ENCODE measurements around the gene SLC38A8.

SLC38A8 gene

GRCh38 chr16:84082110-84082509, 39.5 kb upstream of the SLC38A8 start:
- Histone ChIP-seq H3K9ac (ENCODE audit: low read depth, low read length) (no peak overlapping the region), H3K27me3 (ENCODE audit: insufficient read depth, low read length) (no peaks in the 10 kb centered on the region), H3K36me3 (ENCODE audit: insufficient read depth, low read depth, low read length) (peaks cover 76% of the 10 kb centered on the region), H3K27ac (ENCODE audit: low read length) (no peak overlapping the region), H3K9me3 (ENCODE audit: insufficient read depth, low read depth, low read length) (no peaks in the 10 kb centered on the region), H3K4me3 (ENCODE audit: low read length) (no peak overlapping the region), H3K4me1 (ENCODE audit: insufficient read depth, low read length) (no peaks in the 10 kb centered on the region)

GRCh38 chr16:84081446-84081989, 38.9 kb upstream of the SLC38A8 start:
- no peaks in the 10 kb centered on the region for H3K9me3 ChIP-seq (ENCODE audit: insufficient read depth, low read depth, low read length)
- peaks cover 76% of the 10 kb centered on the region for H3K36me3 ChIP-seq (ENCODE audit: insufficient read depth, low read depth, low read length)

DNA sequence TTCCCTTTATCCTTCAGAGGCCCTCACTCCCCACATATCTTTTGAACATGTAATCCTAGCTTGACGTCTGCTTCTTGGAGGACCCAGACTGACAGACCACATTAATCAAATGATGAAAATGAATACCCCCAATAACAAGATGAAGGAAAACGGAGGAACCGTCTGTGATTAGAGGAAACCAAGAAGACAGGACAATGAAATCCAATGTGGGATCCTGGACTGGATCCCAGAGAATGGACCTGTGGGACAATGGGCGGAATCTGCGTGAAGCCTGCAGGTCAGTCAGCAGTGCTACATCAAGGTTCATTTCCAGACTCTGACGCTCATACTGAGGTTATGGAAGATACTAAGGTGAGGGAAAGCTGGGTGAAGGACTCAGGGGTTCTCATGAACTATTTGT, 38.2 kb upstream of the SLC38A8 start:
- Histone ChIP-seq H3K4me1 (ENCODE audit: insufficient read depth, low read length) (no peaks in the 10 kb centered on the region), H3K36me3 (ENCODE audit: insufficient read depth, low read depth, low read length) (peaks cover 72% of the 10 kb centered on the region), H3K9ac (ENCODE audit: low read depth, low read length) (no peak overlapping the region), H3K27me3 (ENCODE audit: insufficient read depth, low read length) (no peaks in the 10 kb centered on the region), H3K9me3 (ENCODE audit: insufficient read depth, low read depth, low read length) (no peaks in the 10 kb centered on the region), H3K4me3 (ENCODE audit: low read length) (no peak overlapping the region), H3K27ac (ENCODE audit: low read length) (no peak overlapping the region)

More at GRCh38 chr16:84081446-84081989, 38.9 kb upstream of the SLC38A8 start:
- Histone ChIP-seq H3K9ac (ENCODE audit: low read depth, low read length) (no peak overlapping the region), H3K4me1 (ENCODE audit: insufficient read depth, low read length) (no peaks in the 10 kb centered on the region), H3K27ac (ENCODE audit: low read length) (no peak overlapping the region), H3K27me3 (ENCODE audit: insufficient read depth, low read length) (no peaks in the 10 kb centered on the region), H3K4me3 (ENCODE audit: low read length) (no peak overlapping the region)

DNA sequence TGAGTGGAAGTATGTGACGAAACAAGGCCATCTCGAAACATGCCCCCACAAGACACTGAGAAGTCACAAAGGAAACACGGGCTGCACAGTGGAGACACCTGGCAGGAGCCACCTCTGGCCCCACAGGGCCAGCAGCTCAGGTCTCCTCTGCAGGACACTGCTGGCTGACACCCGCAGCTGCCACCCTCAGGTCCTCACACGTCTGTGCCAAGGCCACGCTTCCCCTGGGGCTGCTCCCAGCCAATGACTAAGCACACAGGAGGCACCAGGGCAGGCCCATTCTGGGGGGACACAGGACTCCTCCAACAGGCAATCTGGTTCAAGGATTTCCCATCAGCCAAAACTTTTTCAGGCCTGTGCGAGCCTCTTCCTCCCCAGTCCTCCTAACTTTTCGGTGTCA, 37.8 kb upstream of the SLC38A8 start:
- Histone ChIP-seq H3K36me3 (ENCODE audit: insufficient read depth, low read depth, low read length) (peaks cover 76% of the 10 kb centered on the region), H3K4me1 (ENCODE audit: insufficient read depth, low read length) (no peaks in the 10 kb centered on the region), H3K9ac (ENCODE audit: low read depth, low read length) (no peak overlapping the region), H3K27ac (ENCODE audit: low read length) (no peak overlapping the region), H3K4me3 (ENCODE audit: low read length) (no peak overlapping the region), H3K9me3 (ENCODE audit: insufficient read depth, low read depth, low read length) (no peaks in the 10 kb centered on the region), H3K27me3 (ENCODE audit: insufficient read depth, low read length) (no peaks in the 10 kb centered on the region)

DNA sequence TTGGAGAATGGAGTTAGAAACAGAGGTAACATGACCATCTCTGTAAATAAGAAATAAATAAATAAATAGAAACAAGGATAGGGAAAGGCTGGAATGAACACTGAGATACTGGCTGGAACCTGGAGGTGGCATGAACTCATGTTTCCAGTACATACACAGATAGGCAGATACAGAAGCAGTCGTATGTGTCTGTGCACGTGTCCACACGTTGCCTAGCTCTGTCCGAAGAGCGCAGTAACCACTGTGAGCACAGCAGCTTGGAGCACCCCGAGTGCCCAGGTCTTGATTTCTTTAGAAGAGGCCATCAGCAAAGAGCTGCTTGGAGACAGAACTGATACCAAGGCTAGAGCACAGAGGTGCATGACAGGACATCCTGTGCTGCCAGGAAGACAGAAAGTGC, 37.1 kb upstream of the SLC38A8 start:
- H3K36me3 ChIP-seq (ENCODE audit: insufficient read depth, low read depth, low read length) = peaks cover 82% of the 10 kb centered on the region

DNA sequence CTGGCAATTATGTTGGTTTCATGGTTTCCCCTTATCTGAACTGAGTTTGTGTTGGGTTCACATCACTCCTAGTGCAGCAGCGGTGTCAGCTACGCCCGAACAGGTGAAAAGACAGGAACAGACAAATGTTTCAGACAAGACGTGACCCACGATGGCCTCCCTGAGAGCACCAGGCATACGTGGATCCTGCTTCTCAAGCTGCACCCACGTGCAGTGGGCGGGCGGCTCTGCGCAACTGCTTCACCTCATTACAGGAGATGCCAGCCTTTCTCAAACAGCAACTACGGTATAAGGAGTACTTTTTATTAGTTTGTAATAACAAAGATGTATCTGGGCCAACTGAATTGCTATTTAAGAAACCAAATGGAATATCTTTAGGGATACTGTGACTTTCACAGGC, 32.8 kb upstream of the SLC38A8 start:
- no peaks in the 10 kb centered on the region for H3K4me1 ChIP-seq (ENCODE audit: insufficient read depth, low read length)
- H3K9ac ChIP-seq (ENCODE audit: low read depth, low read length) = no peak overlapping the region
- H3K27ac ChIP-seq (ENCODE audit: low read length) = no peak overlapping the region
- H3K4me3 ChIP-seq (ENCODE audit: low read length) = no peak overlapping the region
- H3K36me3 ChIP-seq (ENCODE audit: insufficient read depth, low read depth, low read length) = peaks cover 78% of the 10 kb centered on the region
- H3K9me3 ChIP-seq (ENCODE audit: insufficient read depth, low read depth, low read length) = no peaks in the 10 kb centered on the region
- no peaks in the 10 kb centered on the region for H3K27me3 ChIP-seq (ENCODE audit: insufficient read depth, low read length)

More for the DNA sequence above, 37.1 kb upstream of the SLC38A8 start:
- Histone ChIP-seq H3K9ac (ENCODE audit: low read depth, low read length) (no peak overlapping the region), H3K9me3 (ENCODE audit: insufficient read depth, low read depth, low read length) (no peaks in the 10 kb centered on the region), H3K27ac (ENCODE audit: low read length) (no peak overlapping the region), H3K27me3 (ENCODE audit: insufficient read depth, low read length) (no peaks in the 10 kb centered on the region), H3K4me3 (ENCODE audit: low read length) (no peak overlapping the region), H3K4me1 (ENCODE audit: insufficient read depth, low read length) (no peaks in the 10 kb centered on the region)

GRCh38 chr16:84074721-84075120, 32.1 kb upstream of the SLC38A8 start:
- Histone ChIP-seq H3K4me1 (ENCODE audit: insufficient read depth, low read length) (no peaks in the 10 kb centered on the region), H3K9ac (ENCODE audit: low read depth, low read length) (no peak overlapping the region), H3K27me3 (ENCODE audit: insufficient read depth, low read length) (no peaks in the 10 kb centered on the region), H3K4me3 (ENCODE audit: low read length) (no peak overlapping the region), H3K27ac (ENCODE audit: low read length) (no peak overlapping the region), H3K36me3 (ENCODE audit: insufficient read depth, low read depth, low read length) (peaks cover 78% of the 10 kb centered on the region), H3K9me3 (ENCODE audit: insufficient read depth, low read depth, low read length) (no peaks in the 10 kb centered on the region)

- Histone ChIP-seq H3K9me3 (ENCODE audit: insufficient read depth, low read depth, low read length) (no peaks in the 10 kb centered on the region), H3K4me3 (ENCODE audit: low read length) (no peak overlapping the region), H3K36me3 (ENCODE audit: insufficient read depth, low read depth, low read length) (peaks cover 90% of the 10 kb centered on the region), H3K27me3 (ENCODE audit: insufficient read depth, low read length) (no peaks in the 10 kb centered on the region), H3K27ac (ENCODE audit: low read length) (no peak overlapping the region), H3K9ac (ENCODE audit: low read depth, low read length) (no peak overlapping the region), H3K4me1 (ENCODE audit: insufficient read depth, low read length) (no peaks in the 10 kb centered on the region)
Measured at GRCh38 chr16:84072014-84072413, 29.4 kb upstream of the SLC38A8 start.

GRCh38 chr16:84071121-84071520, 28.5 kb upstream of the SLC38A8 start:
- Histone ChIP-seq H3K27ac (ENCODE audit: low read length) (no peak overlapping the region), H3K9me3 (ENCODE audit: insufficient read depth, low read depth, low read length) (no peaks in the 10 kb centered on the region), H3K27me3 (ENCODE audit: insufficient read depth, low read length) (no peaks in the 10 kb centered on the region), H3K36me3 (ENCODE audit: insufficient read depth, low read depth, low read length) (peaks cover 92% of the 10 kb centered on the region), H3K9ac (ENCODE audit: low read depth, low read length) (no peak overlapping the region), H3K4me3 (ENCODE audit: low read length) (no peak overlapping the region), H3K4me1 (ENCODE audit: insufficient read depth, low read length) (no peaks in the 10 kb centered on the region)

DNA sequence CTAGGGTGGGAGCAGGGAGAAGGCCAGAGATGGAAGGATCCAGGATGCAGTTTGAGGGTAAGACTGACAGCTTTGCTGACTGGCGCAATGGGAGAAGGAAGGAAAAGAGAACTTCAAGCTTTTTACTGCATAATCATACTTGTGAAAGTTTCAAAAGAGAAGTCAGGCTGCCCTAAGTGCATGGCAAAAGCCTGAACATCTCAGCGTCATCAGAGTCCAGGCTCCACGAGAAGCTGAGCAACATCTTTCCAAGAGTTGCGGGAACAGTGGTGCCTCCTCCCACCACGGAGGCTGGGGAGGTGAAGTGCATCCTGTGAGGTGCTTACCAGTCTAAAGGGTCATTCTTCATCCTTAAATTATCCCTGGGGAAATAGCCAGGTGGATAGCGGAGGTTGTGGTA, 26.9 kb upstream of the SLC38A8 start:
- H3K9ac ChIP-seq (ENCODE audit: low read depth, low read length) = no peak overlapping the region
- peaks cover 91% of the 10 kb centered on the region for H3K36me3 ChIP-seq (ENCODE audit: insufficient read depth, low read depth, low read length)
- H3K27ac ChIP-seq (ENCODE audit: low read length) = no peak overlapping the region
- H3K9me3 ChIP-seq (ENCODE audit: insufficient read depth, low read depth, low read length) = no peaks in the 10 kb centered on the region
- no peak overlapping the region for H3K4me3 ChIP-seq (ENCODE audit: low read length)
- H3K4me1 ChIP-seq (ENCODE audit: insufficient read depth, low read length) = no peaks in the 10 kb centered on the region
- H3K27me3 ChIP-seq (ENCODE audit: insufficient read depth, low read length) = no peaks in the 10 kb centered on the region

DNA sequence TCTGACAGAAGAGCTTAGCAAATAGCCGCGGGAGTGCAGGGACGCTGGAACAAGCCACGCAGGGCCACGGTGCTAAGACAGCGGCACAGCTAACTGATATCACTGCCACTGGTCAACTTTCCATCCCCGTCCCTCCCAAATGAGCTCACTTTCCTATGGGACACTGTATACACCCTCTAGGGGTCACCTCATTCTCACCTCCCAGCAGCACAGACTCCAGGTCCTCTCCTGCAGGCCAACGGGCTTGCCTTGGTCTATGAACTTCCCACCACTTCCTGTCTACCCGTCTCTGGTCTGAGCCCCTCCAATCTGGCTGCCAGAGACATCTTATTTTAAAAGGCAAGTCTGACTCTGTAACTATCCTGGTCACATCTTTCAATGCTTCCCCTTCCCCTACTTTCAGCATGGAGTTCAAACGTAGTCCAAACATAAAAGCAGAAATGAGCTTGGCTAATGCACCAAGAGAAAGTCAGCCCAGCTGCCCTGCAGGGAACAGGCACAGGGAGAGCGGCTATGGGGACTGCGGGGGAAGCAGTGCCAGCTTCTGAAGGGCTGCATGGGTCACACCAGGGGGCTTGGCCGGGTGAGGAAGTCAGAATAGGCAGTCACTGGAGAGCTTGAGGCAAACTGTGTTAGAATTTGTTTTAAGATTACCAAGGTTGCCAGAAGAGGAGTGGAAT, 26.3 kb upstream of the SLC38A8 start:
- no peak overlapping the region for H3K4me3 ChIP-seq (ENCODE audit: low read length)
- peaks cover 91% of the 10 kb centered on the region for H3K36me3 ChIP-seq (ENCODE audit: insufficient read depth, low read depth, low read length)
- no peaks in the 10 kb centered on the region for H3K4me1 ChIP-seq (ENCODE audit: insufficient read depth, low read length)
- H3K9ac ChIP-seq (ENCODE audit: low read depth, low read length) = no peak overlapping the region
- H3K27me3 ChIP-seq (ENCODE audit: insufficient read depth, low read length) = no peaks in the 10 kb centered on the region
- H3K9me3 ChIP-seq (ENCODE audit: insufficient read depth, low read depth, low read length) = no peaks in the 10 kb centered on the region
- no peak overlapping the region for H3K27ac ChIP-seq (ENCODE audit: low read length)

DNA sequence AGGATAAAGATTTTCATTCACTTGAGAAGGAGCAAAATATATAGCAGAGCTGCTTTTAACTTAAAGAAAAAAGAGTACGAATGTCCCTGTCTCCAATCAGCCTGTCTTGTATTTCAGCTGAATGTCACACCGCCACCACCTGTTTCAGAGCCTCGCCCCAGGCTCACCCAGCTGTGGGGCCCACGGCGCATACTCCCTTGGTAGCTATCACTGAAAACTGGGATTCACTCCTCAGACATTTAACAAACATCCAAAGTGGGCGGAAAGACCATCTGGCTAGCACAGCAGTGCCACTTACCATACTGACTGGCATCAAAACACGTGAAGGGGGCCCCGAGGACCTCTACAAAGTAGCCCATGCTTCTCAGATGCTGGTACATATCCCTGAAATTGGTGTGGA, 25.4 kb upstream of the SLC38A8 start:
- Histone ChIP-seq H3K9me3 (ENCODE audit: insufficient read depth, low read depth, low read length) (no peaks in the 10 kb centered on the region), H3K9ac (ENCODE audit: low read depth, low read length) (no peak overlapping the region), H3K27me3 (ENCODE audit: insufficient read depth, low read length) (no peaks in the 10 kb centered on the region), H3K4me1 (ENCODE audit: insufficient read depth, low read length) (no peaks in the 10 kb centered on the region), H3K4me3 (ENCODE audit: low read length) (no peak overlapping the region), H3K36me3 (ENCODE audit: insufficient read depth, low read depth, low read length) (peaks cover 91% of the 10 kb centered on the region), H3K27ac (ENCODE audit: low read length) (no peak overlapping the region)
